ENCODE data around the gene PMEPA1.

Gene PMEPA1

GRCh38 chr20:57661746-57662455 is 47.9 kb downstream of the PMEPA1 start:
- DNase-seq (ENCODE audit: low spot score) = no peak

GRCh38 chr20:57660922-57661745 is 48.7 kb downstream of the PMEPA1 start:
- no peak for DNase-seq (ENCODE audit: low spot score)

DNA sequence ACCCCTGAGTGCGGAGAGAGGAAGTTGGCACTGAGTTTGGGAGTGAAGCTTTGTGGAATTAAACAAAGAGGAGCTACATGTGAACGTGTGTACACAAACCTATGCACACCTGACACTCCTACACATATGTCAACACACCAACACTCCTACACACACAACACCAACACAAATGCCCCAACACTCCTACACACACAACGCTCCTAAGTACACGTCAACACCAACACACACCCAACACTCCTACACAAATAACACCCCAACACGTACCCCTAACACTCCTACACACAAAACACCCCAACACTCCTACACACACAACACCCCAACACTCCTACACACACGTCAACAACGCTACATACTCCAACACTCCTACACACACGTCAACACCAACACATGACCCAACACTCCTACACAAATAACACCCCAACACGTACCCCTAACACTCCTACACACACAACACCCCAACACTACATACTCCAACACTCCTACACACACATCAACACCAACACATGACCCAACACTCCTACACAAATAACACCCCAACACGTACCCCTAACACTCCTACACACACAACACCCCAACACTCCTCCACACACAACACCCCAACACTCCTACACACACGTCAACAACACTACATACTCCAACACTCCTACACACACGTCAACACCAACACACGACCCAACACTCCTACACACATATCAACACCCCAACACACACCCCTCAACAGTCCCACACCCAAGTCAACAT is 49.5 kb downstream of the PMEPA1 start:
- no peak for DNase-seq (ENCODE audit: low spot score)

- no peak for DNase-seq (ENCODE audit: low spot score)
Measured at GRCh38 chr20:57659517-57660180, 50.2 kb downstream of the PMEPA1 start.

GRCh38 chr20:57658833-57659516 is 50.8 kb downstream of the PMEPA1 start:
- no peak for DNase-seq (ENCODE audit: low spot score)

GRCh38 chr20:57658447-57658832 is 51.4 kb downstream of the PMEPA1 start:
- DNase-seq (ENCODE audit: low spot score) = no peak

GRCh38 chr20:57657535-57658446 is 52.0 kb downstream of the PMEPA1 start:
- peak; percentile 91 for DNase-seq (ENCODE audit: low spot score)

GRCh38 chr20:57656821-57657534 is 52.8 kb downstream of the PMEPA1 start:
- no peak for DNase-seq (ENCODE audit: low spot score)

- no peak for DNase-seq (ENCODE audit: low spot score)
Measured at GRCh38 chr20:57656252-57656820, 53.5 kb downstream of the PMEPA1 start.

GRCh38 chr20:57655809-57656155 is 54.0 kb downstream of the PMEPA1 start:
- DNase-seq (ENCODE audit: low spot score) = no peak

DNA sequence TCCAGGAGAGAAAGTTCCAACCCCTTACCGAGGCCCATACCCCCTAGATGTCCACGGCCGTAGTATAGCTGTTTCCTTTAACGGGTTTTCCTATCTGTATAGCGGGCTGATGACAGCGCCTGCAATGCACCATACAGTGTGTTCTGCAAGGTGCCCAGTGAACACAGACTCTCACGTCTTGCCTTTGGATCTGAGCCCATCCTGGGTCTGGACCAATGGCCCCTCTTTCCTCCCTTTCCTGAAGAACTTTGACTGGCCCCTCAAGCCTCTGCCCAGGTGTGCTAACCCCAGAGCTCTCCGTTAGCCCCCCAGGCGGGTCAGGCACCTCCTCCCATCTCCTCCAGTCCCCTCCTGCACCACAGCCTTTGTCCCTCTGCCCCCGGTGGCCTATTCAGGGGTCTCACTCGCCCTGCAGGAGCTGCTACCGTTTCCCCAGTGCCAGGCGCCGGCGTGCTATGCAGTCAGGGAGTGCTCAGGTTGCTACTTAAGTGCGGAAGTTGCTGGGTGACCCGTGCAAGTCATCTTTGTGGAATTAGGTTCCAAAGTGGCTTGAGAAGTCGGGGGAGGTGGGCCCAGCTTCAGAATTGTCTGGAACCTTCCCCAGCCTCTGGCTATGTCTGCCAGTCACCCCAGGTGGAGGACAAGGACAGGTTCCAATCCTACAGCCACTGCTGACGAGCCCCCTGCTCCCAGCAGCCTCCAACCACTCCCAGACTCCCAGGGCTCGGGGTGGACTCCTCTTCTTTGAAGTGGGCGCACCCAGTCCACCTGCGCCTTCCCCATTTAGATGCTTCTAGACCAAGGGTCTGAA is 54.6 kb downstream of the PMEPA1 start:
- DNase-seq (ENCODE audit: low spot score) = no peak

DNA sequence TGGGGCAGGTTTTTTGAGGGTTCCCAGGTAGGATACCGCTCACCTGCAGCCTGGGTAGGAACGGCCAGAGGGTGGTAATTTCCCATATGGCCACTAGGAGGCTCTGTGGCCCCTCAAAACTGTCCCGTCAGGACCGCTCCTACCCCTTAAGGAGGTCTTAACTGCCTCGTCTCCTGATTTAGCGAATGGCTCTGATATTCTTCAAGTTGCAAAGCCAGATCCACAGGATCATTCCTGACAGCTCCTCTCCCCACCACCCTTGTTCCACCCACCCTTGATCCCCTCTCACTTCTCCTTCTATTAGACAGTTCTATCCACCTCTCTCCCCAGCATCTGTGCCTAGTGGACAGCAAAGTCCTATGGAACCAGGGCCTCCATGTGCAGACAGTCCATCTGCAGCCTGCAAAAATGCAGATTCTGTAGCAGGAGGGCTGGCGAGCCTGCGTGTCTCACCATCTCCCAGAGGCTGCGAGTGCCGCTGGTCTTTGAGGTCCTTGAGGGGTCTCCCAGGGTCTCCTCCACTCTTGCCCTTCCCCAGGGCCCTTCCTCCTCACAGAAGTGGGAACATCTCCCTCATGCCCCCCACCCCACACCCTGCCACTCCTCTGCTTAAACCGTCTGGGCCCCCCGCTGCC is 55.3 kb downstream of the PMEPA1 start:
- DNase-seq (ENCODE audit: low spot score) = peak; percentile 71

- DNase-seq (ENCODE audit: low spot score) = no peak
Measured at GRCh38 chr20:57653910-57654309, 55.9 kb downstream of the PMEPA1 start.

DNA sequence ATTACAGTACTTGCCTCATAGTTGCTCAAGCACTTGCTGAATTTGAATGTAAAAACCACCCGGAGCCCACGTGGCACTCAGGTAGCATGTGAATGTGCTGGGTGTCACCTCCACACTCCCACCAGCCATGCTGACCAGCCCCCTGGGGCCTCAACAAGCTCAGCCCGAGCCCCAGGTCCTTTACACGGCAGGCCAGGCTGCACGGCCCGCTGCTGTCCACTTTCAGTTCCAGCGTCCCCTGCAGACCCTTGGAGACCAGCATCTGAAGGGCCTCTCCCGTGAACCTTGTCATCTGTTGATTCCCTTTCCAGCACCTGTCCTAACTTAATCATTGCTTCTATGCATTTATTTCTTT is 56.3 kb downstream of the PMEPA1 start:
- no peak for DNase-seq (ENCODE audit: low spot score)

GRCh38 chr20:57652606-57653545 is 56.9 kb downstream of the PMEPA1 start:
- no peak for DNase-seq (ENCODE audit: low spot score)

DNA sequence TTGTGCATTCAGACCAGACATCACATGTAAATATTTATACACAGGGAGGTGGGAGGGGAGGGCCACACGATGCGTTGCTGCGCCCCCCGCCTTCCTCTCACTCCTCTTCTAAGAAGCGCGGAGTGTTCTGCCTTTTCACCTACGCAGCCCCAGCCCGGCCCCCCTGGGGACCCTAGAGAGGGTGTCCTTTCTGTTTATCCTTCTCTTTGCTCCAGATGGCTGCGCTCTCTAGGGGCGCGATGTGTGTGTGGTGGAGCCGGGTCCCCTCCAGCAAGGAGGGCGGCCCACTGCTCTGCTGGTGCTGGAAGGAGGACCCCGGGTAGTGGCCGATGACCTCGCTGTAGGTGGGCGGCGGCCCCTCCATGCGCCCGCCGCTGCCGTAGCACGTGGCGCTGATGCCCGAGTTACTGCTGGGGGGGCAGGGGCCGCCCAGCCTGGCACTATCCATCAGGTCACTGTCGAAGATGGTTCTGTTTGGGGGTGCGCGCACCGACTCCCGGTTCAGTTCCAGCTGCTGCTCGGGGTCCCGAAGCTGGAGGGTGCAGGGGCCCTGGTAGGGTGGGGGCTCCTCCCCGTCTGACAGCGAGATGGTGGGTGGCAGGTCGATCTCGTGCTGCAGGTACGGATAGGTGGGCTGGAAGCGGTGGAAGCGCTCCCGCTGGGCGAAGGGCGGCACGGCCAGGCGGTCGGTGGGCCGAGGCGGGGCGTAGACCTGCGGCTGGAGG is 57.8 kb downstream of the PMEPA1 start:
- no peak for DNase-seq (ENCODE audit: low spot score)
